Nephron progenitor cell (in vitro differentiated cells): ENCODE results near the gene CFTR.
"Not testable (repeated sequence)": the region's sequence is repeated elsewhere in the genome, so short reads cannot be mapped to it uniquely, and the experiment has no call there.

Experiments used
- DNase-seq: peaks from one replicate; pipeline ENCODE4 v3.0.0; 2021
- H3K27ac Mint-ChIP-seq: 2 replicates; pipeline ENCODE4 v1.8.0; 2021; ENCODE audit warnings: mild to moderate bottlenecking, moderate library complexity, mixed read lengths
- H3K27me3 Mint-ChIP-seq: 2 replicates; pipeline ENCODE4 v1.8.0; 2021; ENCODE audit warnings: mild to moderate bottlenecking, low read depth, mixed read lengths; ENCODE audit not compliant: poor library complexity
- H3K36me3 Mint-ChIP-seq: 2 replicates; pipeline ENCODE4 v1.8.0; 2021; ENCODE audit warnings: low read depth, mixed read lengths
- H3K4me1 Mint-ChIP-seq: 2 replicates; pipeline ENCODE4 v1.8.0; 2021; ENCODE audit warnings: mixed read lengths
- H3K4me3 Mint-ChIP-seq: 2 replicates; pipeline ENCODE4 v1.8.0; 2021; ENCODE audit warnings: mild to moderate bottlenecking, moderate library complexity, mixed read lengths
- H3K9me3 Mint-ChIP-seq: 2 replicates; pipeline ENCODE4 v1.8.0; 2021; ENCODE audit warnings: mild to moderate bottlenecking, moderate library complexity, mixed read lengths
- TF ChIP-seq, protein P1 (sequence below): fragments of 200-600 bp; sonication (generic); IDR thresholded peaks from 2 replicates; pipeline ENCODE4 v1.5.0; 2021; ENCODE audit warnings: antibody characterized with exemption

CFTR gene

DNA sequence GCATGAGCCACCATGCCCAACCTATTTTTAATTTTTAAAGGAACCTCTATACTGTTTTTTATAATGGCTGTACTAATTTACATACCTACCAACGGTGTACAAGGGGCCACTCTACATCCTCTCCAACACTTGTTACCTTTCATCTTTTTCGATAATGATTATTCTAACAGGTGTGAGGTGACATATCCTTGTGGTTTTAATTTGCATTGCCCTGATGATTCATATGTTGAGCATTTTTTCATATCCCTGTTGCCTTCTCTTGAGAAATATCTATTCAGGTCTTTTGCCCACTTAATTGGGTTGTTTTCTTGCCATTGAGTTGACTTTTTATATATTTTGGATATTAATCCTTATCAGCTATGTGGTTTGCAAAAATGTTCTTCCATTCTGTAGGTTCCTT is 226.4 kb downstream of the CFTR start:
- no peaks in the 10 kb centered on the region for H3K4me1 Mint-ChIP-seq
- DNase-seq: no peak
- no peak overlapping the region for H3K27ac Mint-ChIP-seq
- TF ChIP-seq, protein P1, sequence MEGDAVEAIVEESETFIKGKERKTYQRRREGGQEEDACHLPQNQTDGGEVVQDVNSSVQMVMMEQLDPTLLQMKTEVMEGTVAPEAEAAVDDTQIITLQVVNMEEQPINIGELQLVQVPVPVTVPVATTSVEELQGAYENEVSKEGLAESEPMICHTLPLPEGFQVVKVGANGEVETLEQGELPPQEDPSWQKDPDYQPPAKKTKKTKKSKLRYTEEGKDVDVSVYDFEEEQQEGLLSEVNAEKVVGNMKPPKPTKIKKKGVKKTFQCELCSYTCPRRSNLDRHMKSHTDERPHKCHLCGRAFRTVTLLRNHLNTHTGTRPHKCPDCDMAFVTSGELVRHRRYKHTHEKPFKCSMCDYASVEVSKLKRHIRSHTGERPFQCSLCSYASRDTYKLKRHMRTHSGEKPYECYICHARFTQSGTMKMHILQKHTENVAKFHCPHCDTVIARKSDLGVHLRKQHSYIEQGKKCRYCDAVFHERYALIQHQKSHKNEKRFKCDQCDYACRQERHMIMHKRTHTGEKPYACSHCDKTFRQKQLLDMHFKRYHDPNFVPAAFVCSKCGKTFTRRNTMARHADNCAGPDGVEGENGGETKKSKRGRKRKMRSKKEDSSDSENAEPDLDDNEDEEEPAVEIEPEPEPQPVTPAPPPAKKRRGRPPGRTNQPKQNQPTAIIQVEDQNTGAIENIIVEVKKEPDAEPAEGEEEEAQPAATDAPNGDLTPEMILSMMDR: no peak
- H3K9me3 Mint-ChIP-seq: no peaks in the 10 kb centered on the region
- peaks cover 10% of the 10 kb centered on the region for H3K36me3 Mint-ChIP-seq
- no peak overlapping the region for H3K4me3 Mint-ChIP-seq
- H3K27me3 Mint-ChIP-seq: peaks cover 4% of the 10 kb centered on the region

DNA sequence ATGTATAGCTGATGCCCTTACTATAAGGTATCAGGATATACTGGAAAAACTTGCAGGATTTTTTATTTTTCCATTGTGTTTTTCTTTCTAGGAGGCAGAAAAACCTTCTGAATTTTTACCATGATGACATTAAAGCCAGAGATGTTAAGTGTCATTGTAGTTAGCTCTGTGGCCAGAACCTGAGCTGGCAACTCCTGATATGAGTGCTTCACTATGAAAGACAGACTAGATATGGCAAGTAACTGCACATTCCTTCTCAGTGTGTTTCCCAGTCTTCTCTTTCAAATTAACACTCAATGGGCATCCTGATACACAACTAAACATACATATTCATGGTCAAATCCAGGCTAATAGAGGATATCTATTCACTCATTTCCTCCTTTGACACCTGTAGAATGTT is 227.3 kb downstream of the CFTR start:
- peaks cover 19% of the 10 kb centered on the region for H3K36me3 Mint-ChIP-seq
- DNase-seq: no peak
- TF ChIP-seq, protein P1: no peak
- no peaks in the 10 kb centered on the region for H3K4me1 Mint-ChIP-seq
- H3K27me3 Mint-ChIP-seq: peaks cover 4% of the 10 kb centered on the region
- H3K27ac Mint-ChIP-seq: no peak overlapping the region
- no peak overlapping the region for H3K4me3 Mint-ChIP-seq
- no peaks in the 10 kb centered on the region for H3K9me3 Mint-ChIP-seq

DNA sequence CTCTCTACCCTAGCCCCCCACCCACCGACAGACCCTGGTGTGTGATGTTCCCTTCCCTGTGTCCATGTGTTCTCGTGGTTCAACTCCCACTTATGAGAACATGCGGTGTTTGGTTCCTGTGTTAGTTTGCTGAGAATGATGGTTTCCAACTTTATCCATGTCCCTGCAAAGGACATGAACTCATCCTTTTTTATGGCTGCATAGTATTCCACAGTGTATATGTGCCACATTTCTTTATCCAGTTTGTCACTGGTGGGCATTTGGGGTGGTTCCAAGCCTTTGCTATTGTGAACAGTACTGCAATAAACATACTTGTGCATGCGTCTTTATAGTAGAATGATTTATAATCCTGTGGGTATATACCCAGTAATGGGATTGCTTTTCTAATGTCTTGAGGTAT is 228.3 kb downstream of the CFTR start:
- not testable (repeated sequence) for H3K27ac Mint-ChIP-seq, DNase-seq, H3K9me3 Mint-ChIP-seq, H3K27me3 Mint-ChIP-seq, H3K4me3 Mint-ChIP-seq, H3K4me1 Mint-ChIP-seq
- peaks cover 28% of the 10 kb centered on the region for H3K36me3 Mint-ChIP-seq

DNA sequence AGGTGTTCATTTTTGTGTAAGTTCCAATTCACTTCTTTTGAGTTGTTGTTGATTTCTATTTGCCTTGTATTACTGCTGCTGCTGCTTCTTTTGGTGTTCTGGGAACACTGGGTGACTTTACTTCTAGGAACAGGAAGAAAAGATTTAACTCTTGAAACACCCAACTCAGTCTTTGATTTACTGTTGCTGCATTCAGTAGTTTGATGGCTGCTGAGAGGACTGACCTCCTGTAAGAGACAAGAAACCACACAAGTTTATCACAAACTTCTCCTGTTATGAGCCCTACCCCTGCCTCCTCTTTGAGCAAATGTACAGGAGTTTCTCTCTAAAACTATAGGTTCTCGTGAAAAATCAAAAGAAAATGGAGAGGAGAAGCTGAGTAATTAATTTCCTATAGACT is 231.7 kb downstream of the CFTR start:
- peaks cover 59% of the 10 kb centered on the region for H3K36me3 Mint-ChIP-seq
- H3K4me3 Mint-ChIP-seq: no peak overlapping the region
- H3K27me3 Mint-ChIP-seq: no peaks in the 10 kb centered on the region
- H3K27ac Mint-ChIP-seq: no peak overlapping the region
- TF ChIP-seq, protein P1: no peak
- peaks cover 16% of the 10 kb centered on the region for H3K4me1 Mint-ChIP-seq
- no peaks in the 10 kb centered on the region for H3K9me3 Mint-ChIP-seq
- DNase-seq: no peak

DNA sequence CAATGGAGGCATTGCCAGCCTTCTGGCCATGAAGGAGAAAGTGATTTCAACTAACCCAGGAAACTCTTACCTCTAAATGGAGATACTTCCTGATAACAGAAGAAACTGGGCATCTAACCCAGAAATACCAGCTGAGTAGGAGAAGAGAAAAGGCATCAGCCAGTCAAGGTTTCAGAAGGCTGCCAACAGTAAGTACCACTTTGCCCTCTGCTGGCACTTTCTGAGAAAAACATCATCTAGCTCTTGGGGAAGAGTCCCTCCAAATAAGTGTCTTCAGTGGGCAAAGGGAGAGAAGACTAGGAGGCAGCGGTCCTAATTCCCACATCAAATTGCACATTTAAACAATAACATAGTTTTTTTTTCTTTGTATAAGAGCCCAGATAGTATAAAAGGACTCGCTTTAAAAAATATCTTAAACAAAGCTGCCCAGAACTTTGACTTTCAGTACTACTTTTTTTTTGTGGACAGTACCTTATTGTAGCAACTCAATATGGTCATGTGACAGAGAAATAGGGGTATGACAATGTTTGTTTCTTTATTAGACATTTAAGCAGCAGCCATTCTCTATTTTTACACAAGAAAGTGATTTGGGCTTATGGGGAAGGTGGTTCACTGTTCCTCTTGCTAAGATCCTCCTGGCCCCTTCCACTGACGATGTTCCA is 236.1 kb downstream of the CFTR start:
- H3K4me1 Mint-ChIP-seq: peaks cover 18% of the 10 kb centered on the region
- DNase-seq: peak; percentile 22
- peaks cover 84% of the 10 kb centered on the region for H3K36me3 Mint-ChIP-seq
- no peaks in the 10 kb centered on the region for H3K9me3 Mint-ChIP-seq
- no peak overlapping the region for H3K27ac Mint-ChIP-seq
- TF ChIP-seq, protein P1: peak; percentile 46
- H3K27me3 Mint-ChIP-seq: no peaks in the 10 kb centered on the region
- H3K4me3 Mint-ChIP-seq: no peak overlapping the region

DNA sequence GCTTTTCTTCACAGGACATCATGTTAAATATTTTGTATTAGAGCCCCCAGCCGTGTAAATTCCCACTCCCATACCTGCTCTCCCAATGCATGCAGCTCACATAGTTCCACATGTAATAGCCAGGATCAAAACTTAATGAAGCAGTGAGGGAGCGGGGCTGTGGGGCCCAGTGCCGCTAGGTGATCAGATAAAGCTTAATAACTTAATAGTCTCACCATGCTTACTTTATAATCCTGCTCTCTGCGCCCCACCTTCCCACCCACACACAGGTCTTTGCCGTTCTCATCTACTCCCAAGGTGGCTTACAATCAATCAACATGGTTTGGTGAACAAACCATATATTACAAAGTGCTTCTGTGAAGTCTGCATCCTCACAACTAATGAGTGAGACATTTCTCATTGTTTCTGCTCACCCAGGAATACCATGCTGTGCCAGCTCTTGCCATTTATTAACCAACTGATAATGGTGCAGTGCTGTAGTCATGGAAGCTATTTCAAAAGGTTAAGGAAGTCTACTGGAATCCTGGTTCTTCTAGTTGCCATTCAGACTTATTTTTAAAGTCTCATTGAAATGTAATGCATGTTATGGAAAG is 237.0 kb downstream of the CFTR start:
- no peaks in the 10 kb centered on the region for H3K27me3 Mint-ChIP-seq
- H3K4me1 Mint-ChIP-seq: peaks cover 18% of the 10 kb centered on the region
- DNase-seq: no peak
- no peaks in the 10 kb centered on the region for H3K9me3 Mint-ChIP-seq
- no peak overlapping the region for H3K27ac Mint-ChIP-seq
- H3K36me3 Mint-ChIP-seq: peaks cover 83% of the 10 kb centered on the region
- TF ChIP-seq, protein P1: no peak
- no peak overlapping the region for H3K4me3 Mint-ChIP-seq
